H9 (cell line): ENCODE data around the gene ZMIZ1. TPM values are rescaled to one million over a fixed set of nuclear protein-coding genes. Genes with fewer than 3 reads are reported as not detected.

Source experiments
- DNase-seq: peaks from one replicate; pipeline ENCODE4 v3.0.0-alpha.2; 2017
- H2AFZ ChIP-seq: one replicate; pipeline ENCODE4 v1.6.1; 2013; ENCODE audit warnings: mild to moderate bottlenecking, low read length, control low read depth, moderate library complexity
- H2AK5ac ChIP-seq: 2 replicates; pipeline ENCODE4 v1.6.1; 2013; ENCODE audit warnings: low read length, control low read depth, mixed read lengths; ENCODE audit not compliant: insufficient read length
- H2BK120ac ChIP-seq: one replicate; pipeline ENCODE4 v1.6.1; 2013; ENCODE audit warnings: low read depth, mild to moderate bottlenecking, low read length, control low read depth, inconsistent platforms; ENCODE audit not compliant: poor library complexity, severe bottlenecking
- H2BK12ac ChIP-seq: 2 replicates; pipeline ENCODE4 v1.6.1; 2013; ENCODE audit warnings: low read length, control low read depth, mixed read lengths, low read depth; ENCODE audit not compliant: insufficient read length
- H2BK15ac ChIP-seq: 2 replicates; pipeline ENCODE4 v1.6.1; 2013; ENCODE audit warnings: low read depth, low read length, control low read depth
- H2BK20ac ChIP-seq: one replicate; pipeline ENCODE4 v1.6.1; 2013; ENCODE audit warnings: low read depth, mild to moderate bottlenecking, low read length, control low read depth, inconsistent platforms; ENCODE audit not compliant: poor library complexity, severe bottlenecking
- H2BK5ac ChIP-seq: 2 replicates; pipeline ENCODE4 v1.6.1; 2013; ENCODE audit warnings: low read length, control low read depth, mixed read lengths; ENCODE audit not compliant: insufficient read length
- H3K14ac ChIP-seq: 2 replicates; pipeline ENCODE4 v1.6.1; 2013; ENCODE audit warnings: low read length, control low read depth; ENCODE audit not compliant: insufficient read depth
- H3K18ac ChIP-seq: 2 replicates; pipeline ENCODE4 v1.6.1; 2013; ENCODE audit warnings: low read depth, mild to moderate bottlenecking, mixed read lengths, low read length, control low read depth; ENCODE audit not compliant: insufficient read length
- H3K23ac ChIP-seq: 2 replicates; pipeline ENCODE4 v1.6.1; 2013; ENCODE audit warnings: low read length, control low read depth, mixed read lengths, low read depth; ENCODE audit not compliant: insufficient read length
- H3K23me2 ChIP-seq: 2 replicates; pipeline ENCODE4 v1.6.1; 2013; ENCODE audit warnings: low read depth, mild to moderate bottlenecking, mixed read lengths, low read length, control low read depth; ENCODE audit not compliant: insufficient read length, poor library complexity, severe bottlenecking
- H3K27ac ChIP-seq: 2 replicates; pipeline ENCODE4 v1.5.1; 2013; ENCODE audit warnings: low read length, control low read depth, mixed read lengths, low read depth; ENCODE audit not compliant: insufficient read length
- H3K27me3 ChIP-seq: 2 replicates; pipeline ENCODE4 v1.6.1; 2013; ENCODE audit warnings: low read length, control low read depth, inconsistent platforms; ENCODE audit not compliant: insufficient read depth
- H3K4ac ChIP-seq: 2 replicates; pipeline ENCODE4 v1.6.1; 2013; ENCODE audit warnings: low read depth, mild to moderate bottlenecking, control low read depth, inconsistent platforms, low read length, moderate library complexity
- H3K4me1 ChIP-seq: 2 replicates; pipeline ENCODE4 v1.6.1; 2013; ENCODE audit warnings: low read length, control low read depth, inconsistent platforms; ENCODE audit not compliant: insufficient read depth
- H3K4me2 ChIP-seq: 2 replicates; pipeline ENCODE4 v1.6.1; 2013; ENCODE audit warnings: low read length, control low read depth, mixed read lengths; ENCODE audit not compliant: insufficient read length, insufficient read depth
- H3K56ac ChIP-seq: 2 replicates; pipeline ENCODE4 v1.6.1; 2013; ENCODE audit warnings: low read depth, mild to moderate bottlenecking, mixed read lengths, low read length, control low read depth; ENCODE audit not compliant: insufficient read length
- H3K79me1 ChIP-seq: 2 replicates; pipeline ENCODE4 v1.6.1; 2013; ENCODE audit warnings: low read depth, mild to moderate bottlenecking, moderate library complexity, low read length, control low read depth, inconsistent platforms; ENCODE audit not compliant: insufficient read depth, poor library complexity, severe bottlenecking
- H3K79me2 ChIP-seq: 2 replicates; pipeline ENCODE4 v1.6.1; 2013; ENCODE audit warnings: low read length, control low read depth, inconsistent platforms; ENCODE audit not compliant: insufficient read depth
- H3K9ac ChIP-seq: 2 replicates; pipeline ENCODE4 v1.6.1; 2013; ENCODE audit warnings: low read length, control low read depth, mixed read lengths; ENCODE audit not compliant: insufficient read length; ENCODE audit errors: extremely low read depth
- H3K9me3 ChIP-seq: one replicate; pipeline ENCODE4 v1.6.1; 2013; ENCODE audit warnings: low read depth, low read length, inconsistent platforms; ENCODE audit not compliant: control insufficient read depth
- H3T11ph ChIP-seq: one replicate; pipeline ENCODE4 v1.6.1; 2013; ENCODE audit warnings: mild to moderate bottlenecking, low read length, control low read depth, inconsistent platforms
- H4K20me1 ChIP-seq: one replicate; pipeline ENCODE4 v1.6.1; 2013; ENCODE audit not compliant: control insufficient read depth, insufficient read length, insufficient read depth
- H4K5ac ChIP-seq: 2 replicates; pipeline ENCODE4 v1.6.1; 2013; ENCODE audit warnings: low read depth, mild to moderate bottlenecking, mixed read lengths, low read length, control low read depth; ENCODE audit not compliant: insufficient read length
- H4K8ac ChIP-seq: replicated peaks from 2 replicates; pipeline ENCODE4 v1.6.1; 2013; ENCODE audit warnings: low read length, control low read depth, mixed read lengths, low read depth; ENCODE audit not compliant: insufficient read length
- H4K91ac ChIP-seq: 2 replicates; pipeline ENCODE4 v1.6.1; 2013; ENCODE audit warnings: low read depth, mild to moderate bottlenecking, moderate library complexity, mixed read lengths, low read length, control low read depth; ENCODE audit not compliant: insufficient read length
- H3K27ac Mint-ChIP-seq, 3 experiments: 2 replicates in 2 of 3; 3 replicates in 1 of 3; pipeline ENCODE4 v1.8.0; 2020 to 2021; ENCODE audit warnings: mixed read lengths in 3 of 3, mild to moderate bottlenecking in 1 of 3, moderate library complexity in 1 of 3
- H3K27me3 Mint-ChIP-seq: 2 replicates; pipeline ENCODE4 v1.8.0; 2021; ENCODE audit warnings: low read depth, mild to moderate bottlenecking, moderate library complexity, mixed read lengths
- H3K36me3 Mint-ChIP-seq, 3 experiments: 2 replicates in 2 of 3; 3 replicates in 1 of 3; pipeline ENCODE4 v1.8.0; 2020 to 2021; ENCODE audit warnings: low read depth in 3 of 3, mixed read lengths in 3 of 3; ENCODE audit not compliant: insufficient read depth in 1 of 3
- H3K4me1 Mint-ChIP-seq, 2 experiments: 2 replicates each; pipeline ENCODE4 v1.8.0; 2020; ENCODE audit warnings: mixed read lengths in 2 of 2
- H3K4me3 Mint-ChIP-seq, 2 experiments: 2 replicates in 1 of 2; 3 replicates in 1 of 2; pipeline ENCODE4 v1.8.0; 2020 to 2021; ENCODE audit warnings: mild to moderate bottlenecking in 2 of 2, mixed read lengths in 2 of 2, moderate library complexity in 1 of 2
- H3K9me3 Mint-ChIP-seq, 2 experiments: 2 replicates in 1 of 2; 3 replicates in 1 of 2; pipeline ENCODE4 v1.8.0; 2020; ENCODE audit warnings: mild to moderate bottlenecking in 2 of 2, mixed read lengths in 2 of 2, moderate library complexity in 1 of 2
- WGBS: extraction: QIAGEN DNeasy Blood & Tissue Kit; methylation state at CpG from one replicate; pipeline ENCODE4 v1.1.7; 2013; ENCODE audit warnings: missing lambda C conversion rate, low lambda C conversion rate, mixed read lengths; ENCODE audit not compliant: insufficient read length; ENCODE audit errors: extremely low coverage; 5-methylcytosine and 5-hydroxymethylcytosine counted together
- total RNA-seq: library from RNA; stranded (reverse); gene quantifications from 2 replicates; pipeline ENCODE4 v1.2.1, GENCODE V29; 2021
- TF ChIP-seq, protein P1 (sequence below): fragments of 200-600 bp; sonication (generic); conservative IDR thresholded peaks from 3 replicates; pipeline ENCODE4 v1.8.0; 2021; ENCODE audit warnings: antibody characterized with exemption, mild to moderate bottlenecking

ZMIZ1 gene
- total RNA-seq, 1 experiment from 2014 or later: 36.9 TPM

DNA sequence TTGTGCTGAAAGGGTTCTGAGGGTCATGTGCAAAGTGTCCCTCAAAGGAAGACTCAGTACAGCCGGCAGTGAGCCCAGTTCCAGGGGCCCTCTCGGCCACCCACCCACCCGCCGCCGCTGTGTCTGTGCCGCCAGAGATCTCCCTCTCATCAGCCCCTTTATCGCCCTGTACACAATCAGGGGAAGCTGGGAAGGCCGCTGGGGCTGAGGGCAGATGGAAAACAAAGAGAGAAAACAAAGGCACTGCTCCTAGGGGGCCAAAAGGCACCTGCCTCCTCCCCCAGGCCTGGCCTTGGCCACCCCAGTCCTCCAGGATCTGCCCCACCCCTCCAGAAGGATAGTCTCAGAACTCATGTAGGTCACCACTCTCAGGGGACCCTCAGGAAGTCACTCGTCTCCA is 67.0 kb downstream of the ZMIZ1 start:
- Histone ChIP-seq H3K4ac (no peak overlapping the region), H4K5ac (no peak overlapping the region), H2BK120ac (no peak overlapping the region), H3K27me3 (no peaks in the 10 kb centered on the region), H3K27ac (no peak overlapping the region), H4K8ac (no peak overlapping the region), H2BK5ac (no peak overlapping the region), H3K9ac (no peak overlapping the region), H3K23ac (no peak overlapping the region), H3K9me3 (no peaks in the 10 kb centered on the region), H2AFZ (no peak overlapping the region), H3K18ac (no peak overlapping the region), H3K4me2 (no peak overlapping the region), H3K4me1 (peaks cover 8% of the 10 kb centered on the region; the same call in 1 of the 2 replicates), H2BK20ac (no peak overlapping the region), H4K20me1 (no peaks in the 10 kb centered on the region), H2BK15ac (no peak overlapping the region), H3K79me1 (peaks cover 2% of the 10 kb centered on the region), H3K14ac (no peak overlapping the region), H3K56ac (no peak overlapping the region), H3K23me2 (no peaks in the 10 kb centered on the region), H4K91ac (no peak overlapping the region), H3K79me2 (no peaks in the 10 kb centered on the region), H2BK12ac (no peak overlapping the region), H3T11ph (no peak overlapping the region), H2AK5ac (no peak overlapping the region)
- Mint-ChIP-seq H3K27ac (peak overlapping the region in 1 of 3 experiments; percentile 44; a peak in 1 of 7 replicates), H3K4me3 (no peak overlapping the region), H3K27me3 (no peaks in the 10 kb centered on the region), H3K36me3 (peaks cover 7 to 18% (median 10%) of the 10 kb centered on the region in 3 experiments; a peak in 6 of 7 replicates), H3K4me1 (peaks cover 62 to 65% of the 10 kb centered on the region in 2 experiments), H3K9me3 (no peaks in the 10 kb centered on the region)
- TF ChIP-seq, protein P1, sequence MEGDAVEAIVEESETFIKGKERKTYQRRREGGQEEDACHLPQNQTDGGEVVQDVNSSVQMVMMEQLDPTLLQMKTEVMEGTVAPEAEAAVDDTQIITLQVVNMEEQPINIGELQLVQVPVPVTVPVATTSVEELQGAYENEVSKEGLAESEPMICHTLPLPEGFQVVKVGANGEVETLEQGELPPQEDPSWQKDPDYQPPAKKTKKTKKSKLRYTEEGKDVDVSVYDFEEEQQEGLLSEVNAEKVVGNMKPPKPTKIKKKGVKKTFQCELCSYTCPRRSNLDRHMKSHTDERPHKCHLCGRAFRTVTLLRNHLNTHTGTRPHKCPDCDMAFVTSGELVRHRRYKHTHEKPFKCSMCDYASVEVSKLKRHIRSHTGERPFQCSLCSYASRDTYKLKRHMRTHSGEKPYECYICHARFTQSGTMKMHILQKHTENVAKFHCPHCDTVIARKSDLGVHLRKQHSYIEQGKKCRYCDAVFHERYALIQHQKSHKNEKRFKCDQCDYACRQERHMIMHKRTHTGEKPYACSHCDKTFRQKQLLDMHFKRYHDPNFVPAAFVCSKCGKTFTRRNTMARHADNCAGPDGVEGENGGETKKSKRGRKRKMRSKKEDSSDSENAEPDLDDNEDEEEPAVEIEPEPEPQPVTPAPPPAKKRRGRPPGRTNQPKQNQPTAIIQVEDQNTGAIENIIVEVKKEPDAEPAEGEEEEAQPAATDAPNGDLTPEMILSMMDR: no peak
- no peak for DNase-seq
- no CpG with 5 or more reads among the region's 9 CpGs for WGBS
